Measurements from ENCODE around the gene RABGAP1L. TPM values are rescaled to one million over a fixed set of nuclear protein-coding genes. Genes with fewer than 3 reads are reported as not detected.

Gene RABGAP1L
- total RNA-seq, 1 experiment from 2014 or later = 29.3 TPM

DNA sequence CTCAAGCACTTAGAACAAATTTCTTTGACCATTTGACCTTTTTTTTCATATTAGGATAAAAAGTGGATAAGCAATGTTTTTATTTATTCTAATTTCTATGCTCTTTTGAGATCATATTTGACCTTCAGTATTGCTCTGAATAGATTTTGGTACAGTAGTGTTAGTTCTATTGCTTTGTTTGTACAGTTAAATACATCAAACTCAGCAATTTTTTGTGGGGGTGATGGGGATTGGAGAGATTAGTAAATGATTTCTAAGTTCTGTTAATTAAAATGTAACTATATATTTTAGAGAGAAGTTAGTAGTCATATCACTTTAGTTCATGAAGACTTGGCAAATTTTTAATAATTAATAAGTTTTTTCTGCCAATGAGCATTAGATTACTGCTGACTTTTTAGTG is 286.0 kb downstream of the RABGAP1L start:
- ATAC-seq = no peak
- ChIA-PET POLR2A (no interaction called here), RAD21 (ENCODE audit: low non-redundant PET in 1 of 2, low total read pairs in 2 of 2, uncharacterized antibody in 2 of 2, unreplicated experiment in 2 of 2) (no interaction called here)

More for the DNA sequence above, 286.0 kb downstream of the RABGAP1L start:
- no TSS peak for BruUV-seq (replicated peaks)
- CTCF ChIA-PET = no interaction called here
- Histone ChIP-seq H3K9me2 (ENCODE audit: insufficient read depth) (0 out of 2 replicates have a peak, but pooled peaks cover 2% of the 10 kb centered on the region), H4K20me1 (ENCODE audit: insufficient read depth) (no peaks in the 10 kb centered on the region), H2AFZ (ENCODE audit: low read depth, low read length, poor library complexity, severe bottlenecking) (no peak overlapping the region), H3K9ac (ENCODE audit: low read length) (no peak overlapping the region), H3K27ac (ENCODE audit: low read depth, low read length) (no peak overlapping the region), H3K27me3 (ENCODE audit: insufficient read depth, low read length) (no peaks in the 10 kb centered on the region), H3K4me1 (ENCODE audit: control insufficient read depth in 1 of 2, insufficient read depth in 2 of 2, low read length in 2 of 2) (no peaks in the 10 kb centered on the region), H3K9me3 (ENCODE audit: control insufficient read depth in 1 of 2, insufficient read depth in 1 of 2, low read depth in 1 of 2, low read length in 2 of 2) (no peaks in the 10 kb centered on the region), H3K4me2 (ENCODE audit: low read length) (no peak overlapping the region), H3K36me3 (ENCODE audit: control insufficient read depth in 1 of 2, insufficient read depth in 2 of 2, low read length in 2 of 2) (no peaks in the 10 kb centered on the region), H3K4me3 (replicated peaks in 1 of 2; ENCODE audit: low read depth in 1 of 2, low read length in 2 of 2) (no peak overlapping the region), H3K79me2 (ENCODE audit: insufficient read depth, low read length) (no peaks in the 10 kb centered on the region)
- TF ChIP-seq, protein P1, sequence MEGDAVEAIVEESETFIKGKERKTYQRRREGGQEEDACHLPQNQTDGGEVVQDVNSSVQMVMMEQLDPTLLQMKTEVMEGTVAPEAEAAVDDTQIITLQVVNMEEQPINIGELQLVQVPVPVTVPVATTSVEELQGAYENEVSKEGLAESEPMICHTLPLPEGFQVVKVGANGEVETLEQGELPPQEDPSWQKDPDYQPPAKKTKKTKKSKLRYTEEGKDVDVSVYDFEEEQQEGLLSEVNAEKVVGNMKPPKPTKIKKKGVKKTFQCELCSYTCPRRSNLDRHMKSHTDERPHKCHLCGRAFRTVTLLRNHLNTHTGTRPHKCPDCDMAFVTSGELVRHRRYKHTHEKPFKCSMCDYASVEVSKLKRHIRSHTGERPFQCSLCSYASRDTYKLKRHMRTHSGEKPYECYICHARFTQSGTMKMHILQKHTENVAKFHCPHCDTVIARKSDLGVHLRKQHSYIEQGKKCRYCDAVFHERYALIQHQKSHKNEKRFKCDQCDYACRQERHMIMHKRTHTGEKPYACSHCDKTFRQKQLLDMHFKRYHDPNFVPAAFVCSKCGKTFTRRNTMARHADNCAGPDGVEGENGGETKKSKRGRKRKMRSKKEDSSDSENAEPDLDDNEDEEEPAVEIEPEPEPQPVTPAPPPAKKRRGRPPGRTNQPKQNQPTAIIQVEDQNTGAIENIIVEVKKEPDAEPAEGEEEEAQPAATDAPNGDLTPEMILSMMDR (IDR thresholded peaks at IDR 0.05 in 2 of 3, conservative IDR thresholded peaks at IDR 0.05 in 1 of 3; ENCODE audit: borderline replicate concordance in 1 of 3, insufficient read depth in 1 of 3, low read depth in 2 of 3, low read length in 2 of 3) = no peak
- TF ChIP-seq RAD21 (IDR thresholded peaks at IDR 0.05; ENCODE audit: low read depth) (no peak), EZH2 (IDR thresholded peaks at IDR 0.05) (no peak), SP1 (IDR thresholded peaks at IDR 0.05; ENCODE audit: low read depth) (no peak), SIN3A (IDR thresholded peaks at IDR 0.05; ENCODE audit: low read depth) (no peak), ZFX (IDR thresholded peaks at IDR 0.05) (no peak), FOSL1 (IDR thresholded peaks at IDR 0.05; ENCODE audit: low read depth) (no peak), EZH2phosphoT487 (IDR thresholded peaks at IDR 0.05; ENCODE audit: borderline replicate concordance) (no peak), ZNF274 (IDR thresholded peaks at IDR 0.05; ENCODE audit: low read depth, low read length) (no peak), SRF (IDR thresholded peaks at IDR 0.05; ENCODE audit: low read depth) (no peak), POLR2AphosphoS5 (IDR thresholded peaks at IDR 0.05; ENCODE audit: low read depth, low read length) (no peak), CBX3 (IDR thresholded peaks at IDR 0.05; ENCODE audit: low read depth) (no peak), EGR1 (IDR thresholded peaks at IDR 0.05; ENCODE audit: low read depth) (no peak), TCF7L2 (IDR thresholded peaks at IDR 0.05; ENCODE audit: borderline replicate concordance, extremely low read depth, insufficient read depth, insufficient read length) (no peak), CEBPB (IDR thresholded peaks at IDR 0.05; ENCODE audit: low read depth) (no peak), YY1 (IDR thresholded peaks at IDR 0.05; ENCODE audit: extremely low read depth, insufficient replicate concordance, low read depth, low read length) (no peak)
- TF ChIP-seq, protein P2, sequence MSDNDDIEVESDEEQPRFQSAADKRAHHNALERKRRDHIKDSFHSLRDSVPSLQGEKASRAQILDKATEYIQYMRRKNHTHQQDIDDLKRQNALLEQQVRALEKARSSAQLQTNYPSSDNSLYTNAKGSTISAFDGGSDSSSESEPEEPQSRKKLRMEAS (IDR thresholded peaks at IDR 0.05) = no peak
- TF ChIP-seq, protein P3, sequence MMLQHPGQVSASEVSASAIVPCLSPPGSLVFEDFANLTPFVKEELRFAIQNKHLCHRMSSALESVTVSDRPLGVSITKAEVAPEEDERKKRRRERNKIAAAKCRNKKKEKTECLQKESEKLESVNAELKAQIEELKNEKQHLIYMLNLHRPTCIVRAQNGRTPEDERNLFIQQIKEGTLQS (IDR thresholded peaks at IDR 0.05) = no peak
- TF ChIP-seq, protein P4, sequence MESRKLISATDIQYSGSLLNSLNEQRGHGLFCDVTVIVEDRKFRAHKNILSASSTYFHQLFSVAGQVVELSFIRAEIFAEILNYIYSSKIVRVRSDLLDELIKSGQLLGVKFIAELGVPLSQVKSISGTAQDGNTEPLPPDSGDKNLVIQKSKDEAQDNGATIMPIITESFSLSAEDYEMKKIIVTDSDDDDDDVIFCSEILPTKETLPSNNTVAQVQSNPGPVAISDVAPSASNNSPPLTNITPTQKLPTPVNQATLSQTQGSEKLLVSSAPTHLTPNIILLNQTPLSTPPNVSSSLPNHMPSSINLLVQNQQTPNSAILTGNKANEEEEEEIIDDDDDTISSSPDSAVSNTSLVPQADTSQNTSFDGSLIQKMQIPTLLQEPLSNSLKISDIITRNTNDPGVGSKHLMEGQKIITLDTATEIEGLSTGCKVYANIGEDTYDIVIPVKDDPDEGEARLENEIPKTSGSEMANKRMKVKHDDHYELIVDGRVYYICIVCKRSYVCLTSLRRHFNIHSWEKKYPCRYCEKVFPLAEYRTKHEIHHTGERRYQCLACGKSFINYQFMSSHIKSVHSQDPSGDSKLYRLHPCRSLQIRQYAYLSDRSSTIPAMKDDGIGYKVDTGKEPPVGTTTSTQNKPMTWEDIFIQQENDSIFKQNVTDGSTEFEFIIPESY (IDR thresholded peaks at IDR 0.05; ENCODE audit: extremely low read depth, insufficient replicate concordance, low read length) = no peak
- intact Hi-C loops (cut with micrococcal nuclease) = no loop called here
- no peak for DNase-seq (ENCODE audit: low read depth, low spot score)

All from HCT116 (cell line).